ENCODE measurements around the gene MAPK11. TPM values are rescaled to one million over a fixed set of nuclear protein-coding genes. Genes with fewer than 3 reads are reported as not detected.

MAPK11 gene
- polyA plus RNA-seq, 1 donor (not counting 4 experiments of a cell fraction or from before 2014, with no cell fraction given) = 4.6 TPM

GRCh38 chr22:50222508-50222907 is 47.7 kb downstream of the MAPK11 start:
- Histone ChIP-seq H2AFZ (ENCODE audit: control insufficient read depth, low read length) (no peak overlapping the region), H3K9ac (ENCODE audit: control insufficient read depth, extremely low read depth, insufficient read depth, low read length) (no peak overlapping the region), H3K9me3 (ENCODE audit: control insufficient read depth, low read depth, low read length) (no peaks in the 10 kb centered on the region), H3K27me3 (ENCODE audit: control insufficient read depth, extremely low read depth, insufficient read depth, low read length) (no peaks in the 10 kb centered on the region), H3K4me3 (ENCODE audit: control insufficient read depth in 2 of 3, extremely low read depth in 1 of 3, insufficient read depth in 2 of 3, low read depth in 1 of 3, low read length in 3 of 3) (no peak overlapping the region), H3K4me2 (ENCODE audit: control insufficient read depth, extremely low read depth, insufficient read depth, low read depth, low read length) (no peak overlapping the region), H3K27ac (ENCODE audit: control insufficient read depth, insufficient read depth, low read length) (no peak overlapping the region), H3K4me1 (ENCODE audit: control insufficient read depth, extremely low read depth, insufficient read depth, low read length) (no peaks in the 10 kb centered on the region), H3K36me3 (ENCODE audit: control insufficient read depth in 2 of 2, extremely low read depth in 1 of 2, insufficient read depth in 2 of 2, low read length in 2 of 2) (peaks cover 21 to 50% of the 10 kb centered on the region in 2 experiments), H3K9me1 (ENCODE audit: control insufficient read depth, extremely low read depth, insufficient read depth, low read length) (no peaks in the 10 kb centered on the region), H4K20me1 (ENCODE audit: control insufficient read depth, extremely low read depth, insufficient read depth, low read length) (no peaks in the 10 kb centered on the region), H3K79me2 (ENCODE audit: control insufficient read depth, insufficient read depth, low read length) (no peaks in the 10 kb centered on the region)
- DNase-seq (ENCODE audit: low read depth, low spot score) (no peak), FAIRE-seq (no peak)
- TF ChIP-seq CTCF (optimal IDR thresholded peaks at IDR 0.05 in 1 of 3, IDR thresholded peaks at IDR 0.05 in 1 of 3, conservative IDR thresholded peaks at IDR 0.05 in 1 of 3; ENCODE audit: extremely low read depth in 1 of 3, insufficient read depth in 2 of 3, low read length in 3 of 3) = no peak
- TF ChIP-seq EZH2 (IDR thresholded peaks at IDR 0.05; ENCODE audit: low read length) = no peak
- dilution Hi-C loops (cut with MboI; ENCODE audit: extremely low pct_ligation_motif_present, low sequenced_read_pairs) = no loop called here

GRCh38 chr22:50221410-50222300 is 48.5 kb downstream of the MAPK11 start:
- no peaks in the 10 kb centered on the region for H3K79me2 ChIP-seq (ENCODE audit: control insufficient read depth, insufficient read depth, low read length)
- no peaks in the 10 kb centered on the region for H3K27me3 ChIP-seq (ENCODE audit: control insufficient read depth, extremely low read depth, insufficient read depth, low read length)
- H3K4me3 ChIP-seq (ENCODE audit: control insufficient read depth in 2 of 3, extremely low read depth in 1 of 3, insufficient read depth in 2 of 3, low read depth in 1 of 3, low read length in 3 of 3) = no peak overlapping the region
- dilution Hi-C loops (cut with MboI; ENCODE audit: extremely low pct_ligation_motif_present, low sequenced_read_pairs) = no loop called here
- DNase-seq (ENCODE audit: low read depth, low spot score) (no peak), FAIRE-seq (no peak)
- H3K9ac ChIP-seq (ENCODE audit: control insufficient read depth, extremely low read depth, insufficient read depth, low read length) = no peak overlapping the region
- H3K9me1 ChIP-seq (ENCODE audit: control insufficient read depth, extremely low read depth, insufficient read depth, low read length) = no peaks in the 10 kb centered on the region
- H3K4me1 ChIP-seq (ENCODE audit: control insufficient read depth, extremely low read depth, insufficient read depth, low read length) = no peaks in the 10 kb centered on the region
- TF ChIP-seq CTCF (optimal IDR thresholded peaks at IDR 0.05 in 1 of 3, IDR thresholded peaks at IDR 0.05 in 1 of 3, conservative IDR thresholded peaks at IDR 0.05 in 1 of 3; ENCODE audit: extremely low read depth in 1 of 3, insufficient read depth in 2 of 3, low read length in 3 of 3) (peak in 2 of 3 experiments; percentile 16 to 31), EZH2 (IDR thresholded peaks at IDR 0.05; ENCODE audit: low read length) (no peak)
- H3K9me3 ChIP-seq (ENCODE audit: control insufficient read depth, low read depth, low read length) = no peaks in the 10 kb centered on the region
- H3K4me2 ChIP-seq (ENCODE audit: control insufficient read depth, extremely low read depth, insufficient read depth, low read depth, low read length) = no peak overlapping the region
- no peak overlapping the region for H3K27ac ChIP-seq (ENCODE audit: control insufficient read depth, insufficient read depth, low read length)
- H3K36me3 ChIP-seq (ENCODE audit: control insufficient read depth in 2 of 2, extremely low read depth in 1 of 2, insufficient read depth in 2 of 2, low read length in 2 of 2) = peaks cover 21 to 53% of the 10 kb centered on the region in 2 experiments
- no peaks in the 10 kb centered on the region for H4K20me1 ChIP-seq (ENCODE audit: control insufficient read depth, extremely low read depth, insufficient read depth, low read length)
- H2AFZ ChIP-seq (ENCODE audit: control insufficient read depth, low read length) = no peak overlapping the region

Data from keratinocyte (primary cell).